Testis (tissue), 3 donors: ENCODE results near the gene NDUFA13. TPM values are rescaled to one million over a fixed set of nuclear protein-coding genes. Genes with fewer than 3 reads are reported as not detected.
A peak's percentile ranks its signal among the peaks of the same experiment; 100 is the strongest.

Experiments
- DNase-seq: peaks from one replicate; pipeline ENCODE4 v3.0.0-alpha.2; 2019
- H3K27ac ChIP-seq, 2 donors: fragments of 200-600 bp; sonication (generic); one replicate each; pipeline ENCODE4 v1.5.1; 2019
- H3K27me3 ChIP-seq: fragments of 200-600 bp; sonication (generic); one replicate; pipeline ENCODE4 v1.5.1; 2019
- H3K36me3 ChIP-seq: fragments of 200-600 bp; sonication (generic); one replicate; pipeline ENCODE4 v1.5.1; 2017; ENCODE audit warnings: low read depth; ENCODE audit errors: missing control alignments
- H3K4me1 ChIP-seq: fragments of 200-600 bp; sonication (generic); one replicate; pipeline ENCODE4 v1.5.1; 2019
- H3K4me3 ChIP-seq, 2 donors: fragments of 200-600 bp; sonication (generic); one replicate each; pipeline ENCODE4 v1.5.1; 2017 to 2019
- H3K9me3 ChIP-seq: fragments of 200-600 bp; sonication (generic); one replicate; pipeline ENCODE4 v1.5.1; 2017
- CTCF ChIP-seq, 3 experiments: fragments of 450-650 bp in 2 of 3; fragments of 200-600 bp in 1 of 3; sonication (generic) in 1 of 3; IDR thresholded peaks; one replicate each; pipeline ENCODE4 v1.5.1; 2016 to 2019; ENCODE audit warnings: antibody characterized with exemption in 3 of 3, mild to moderate bottlenecking in 2 of 3, moderate library complexity in 1 of 3
- POLR2A ChIP-seq: fragments of 450-650 bp; IDR thresholded peaks from one replicate; pipeline ENCODE4 v1.6.1; 2017; ENCODE audit warnings: antibody characterized with exemption, mild to moderate bottlenecking, moderate library complexity
- WGBS, 2 donors: methylation state at CpG; one replicate each; pipeline ENCODE4 v1.1.5; 2018; 5-methylcytosine and 5-hydroxymethylcytosine counted together
- intact Hi-C: fragments of 100-400 bp; cut with DNase I; formaldehyde crosslinking; loops from one replicate; pipeline ENCODE4 v1.15.1; 2023; ENCODE audit warnings: low total_unique reads
- polyA plus RNA-seq: library from polyadenylated mRNA; stranded (reverse); fragments of 350-450 nt; fragmentation: Illumina TruSeq; extraction: RNeasy Lipid Tissue Mini Kit (QIAGEN cat#74804); gene quantifications from one replicate; pipeline ENCODE4 v1.2.3, GENCODE V29; 2014; ENCODE audit warnings: low read depth, low replicate concordance; ENCODE audit not compliant: insufficient read depth
- total RNA-seq, 2 donors: library from RNA; depleted of rRNA; stranded (reverse); fragments of >200 nt; gene quantifications; one replicate each; pipeline ENCODE4 v1.2.3, GENCODE V29; 2016

Gene NDUFA13
- total and polyA plus RNA-seq, 3 donors from 2014 or later: 210 to 283 (median 260) TPM

- Histone ChIP-seq H3K9me3 (no peaks in the 10 kb centered on the region), H3K4me3 (no peak overlapping the region), H3K36me3 (no peaks in the 10 kb centered on the region), H3K4me1 (no peaks in the 10 kb centered on the region), H3K27me3 (no peaks in the 10 kb centered on the region), H3K27ac (no peak overlapping the region)
- intact Hi-C loops: no loop called here
- WGBS, 2 donors: 81 to 92% methylated on average over 6 to 11 of the region's 11 CpGs
- TF ChIP-seq POLR2A (no peak), CTCF (IDR thresholded peaks at IDR 0.05) (no peak)
- DNase-seq: no peak
Observed at GRCh38 chr19:19508217-19508616, 7.8 kb upstream of the NDUFA13 start.

GRCh38 chr19:19510432-19510831 lies 5.6 kb upstream of the NDUFA13 start:
- H3K27ac ChIP-seq: no peak overlapping the region
- WGBS, 2 donors: 45 to 55% methylated on average over 6 of the region's 6 CpGs
- no peaks in the 10 kb centered on the region for H3K27me3 ChIP-seq
- no peaks in the 10 kb centered on the region for H3K36me3 ChIP-seq
- intact Hi-C loops: no loop called here
- TF ChIP-seq POLR2A (no peak), CTCF (IDR thresholded peaks at IDR 0.05) (no peak)
- H3K9me3 ChIP-seq: no peaks in the 10 kb centered on the region
- no peak overlapping the region for H3K4me3 ChIP-seq
- no peak for DNase-seq
- no peaks in the 10 kb centered on the region for H3K4me1 ChIP-seq

- WGBS, 2 donors: 71 to 78% methylated on average over 17 of the region's 17 CpGs
Observed at GRCh38 chr19:19513682-19514081, 2.3 kb upstream of the NDUFA13 start.

GRCh38 chr19:19514215-19514657 lies 1.8 kb upstream of the NDUFA13 start:
- intact Hi-C loops: no loop called here
- peak; percentile 79 for DNase-seq
- 14 to 26% methylated on average over 35 to 45 of the region's 46 CpGs for WGBS, 2 donors

More at GRCh38 chr19:19513682-19514081, 2.3 kb upstream of the NDUFA13 start:
- no peak for DNase-seq
- Histone ChIP-seq H3K9me3 (no peaks in the 10 kb centered on the region), H3K27ac (no peak overlapping the region), H3K36me3 (no peaks in the 10 kb centered on the region), H3K4me1 (peaks cover 11% of the 10 kb centered on the region), H3K27me3 (no peaks in the 10 kb centered on the region), H3K4me3 (peak overlapping the region; percentile 27 to 87)
- no peak for TF ChIP-seq POLR2A
- TF ChIP-seq CTCF (IDR thresholded peaks at IDR 0.05): no peak
- intact Hi-C loops: no loop called here

More at GRCh38 chr19:19514215-19514657, 1.8 kb upstream of the NDUFA13 start:
- Histone ChIP-seq H3K4me3 (peak overlapping the region; percentile 27 to 87), H3K9me3 (no peaks in the 10 kb centered on the region), H3K27ac (no peak overlapping the region), H3K4me1 (peaks cover 11% of the 10 kb centered on the region), H3K27me3 (no peaks in the 10 kb centered on the region), H3K36me3 (no peaks in the 10 kb centered on the region)
- TF ChIP-seq POLR2A (no peak), CTCF (IDR thresholded peaks at IDR 0.05) (no peak)
